ENCODE results near the gene RPS19BP1. TPM values are rescaled to one million over a fixed set of nuclear protein-coding genes. Genes with fewer than 3 reads are reported as not detected.

Gene RPS19BP1
- total RNA-seq, 1 experiment from 2014 or later: 102 TPM

DNA sequence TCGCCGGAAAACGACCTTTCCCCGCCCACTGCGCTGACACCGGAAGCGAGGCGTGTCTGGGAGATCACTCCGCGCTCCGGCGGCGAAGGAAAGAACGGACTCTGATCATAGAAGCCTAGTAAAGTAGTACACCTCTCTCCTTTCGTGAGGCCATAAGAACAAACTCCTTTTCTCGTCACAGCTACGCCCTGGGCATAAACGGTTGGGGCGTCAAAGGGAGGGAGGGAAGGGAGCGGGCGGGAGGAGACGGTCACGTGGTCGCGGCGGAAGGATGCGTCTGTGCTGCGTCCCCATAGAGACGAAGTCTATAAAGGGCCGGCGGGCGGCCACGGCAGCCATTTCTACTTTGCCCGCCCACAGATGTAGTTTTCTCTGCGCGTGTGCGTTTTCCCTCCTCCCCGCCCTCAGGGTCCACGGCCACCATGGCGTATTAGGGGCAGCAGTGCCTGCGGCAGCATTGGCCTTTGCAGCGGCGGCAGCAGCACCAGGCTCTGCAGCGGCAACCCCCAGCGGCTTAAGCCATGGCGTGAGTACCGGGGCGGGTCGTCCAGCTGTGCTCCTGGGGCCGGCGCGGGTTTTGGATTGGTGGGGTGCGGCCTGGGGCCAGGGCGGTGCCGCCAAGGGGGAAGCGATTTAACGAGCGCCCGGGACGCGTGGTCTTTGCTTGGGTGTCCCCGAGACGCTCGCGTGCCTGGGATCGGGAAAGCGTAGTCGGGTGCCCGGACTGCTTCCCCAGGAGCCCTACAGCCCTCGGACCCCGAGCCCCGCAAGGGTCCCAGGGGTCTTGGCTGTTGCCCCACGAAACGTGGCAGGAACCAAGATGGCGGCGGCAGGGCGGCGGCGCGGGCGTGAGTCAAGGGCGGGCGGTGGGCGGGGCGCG, 12.1 kb downstream of the RPS19BP1 start, which contains the start of gene ATF4 (continued):
- TF ChIP-seq ZNF423 (CRISPR knock-in tag; IDR thresholded peaks at IDR 0.05) (no peak), TP53 (CRISPR knock-in tag; IDR thresholded peaks at IDR 0.05) (peak; percentile 78), SP1 (CRISPR knock-in tag; conservative IDR thresholded peaks at IDR 0.05) (peak; percentile 94), EMX1 (CRISPR knock-in tag; IDR thresholded peaks at IDR 0.05) (peak; percentile 74; the same call in 1 of the 2 replicates), NFE2L1 (CRISPR knock-in tag; IDR thresholded peaks at IDR 0.05) (peak; percentile 77), FOXP1 (CRISPR knock-in tag; IDR thresholded peaks at IDR 0.05; ENCODE audit: borderline replicate concordance) (peak; percentile 96), NFATC4 (CRISPR knock-in tag; IDR thresholded peaks at IDR 0.05) (peak; percentile 60; the same call in 1 of the 2 replicates), ZNF138 (CRISPR knock-in tag; conservative IDR thresholded peaks at IDR 0.05) (no peak; the same call in 1 of the 2 replicates), TEAD1 (CRISPR knock-in tag; IDR thresholded peaks at IDR 0.05) (peak; percentile 82; the same call in 1 of the 2 replicates), MYBL2 (CRISPR knock-in tag; IDR thresholded peaks at IDR 0.05) (peak; percentile 35), CREM (CRISPR knock-in tag; IDR thresholded peaks at IDR 0.05) (peak; percentile 55; the same call in 1 of the 2 replicates), SMAD4 (CRISPR knock-in tag; IDR thresholded peaks at IDR 0.05) (peak; percentile 80; the same call in 1 of the 2 replicates), ZNF232 (CRISPR knock-in tag; IDR thresholded peaks at IDR 0.05) (peak; percentile 81; the same call in 1 of the 2 replicates)
- TF ChIP-seq, protein P1, sequence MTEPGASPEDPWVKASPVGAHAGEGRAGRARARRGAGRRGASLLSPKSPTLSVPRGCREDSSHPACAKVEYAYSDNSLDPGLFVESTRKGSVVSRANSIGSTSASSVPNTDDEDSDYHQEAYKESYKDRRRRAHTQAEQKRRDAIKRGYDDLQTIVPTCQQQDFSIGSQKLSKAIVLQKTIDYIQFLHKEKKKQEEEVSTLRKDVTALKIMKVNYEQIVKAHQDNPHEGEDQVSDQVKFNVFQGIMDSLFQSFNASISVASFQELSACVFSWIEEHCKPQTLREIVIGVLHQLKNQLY (CRISPR knock-in tag; IDR thresholded peaks at IDR 0.05): 0 out of 2 replicates have a peak, but pooled peaks have one; percentile 62
- TF ChIP-seq, protein P2, sequence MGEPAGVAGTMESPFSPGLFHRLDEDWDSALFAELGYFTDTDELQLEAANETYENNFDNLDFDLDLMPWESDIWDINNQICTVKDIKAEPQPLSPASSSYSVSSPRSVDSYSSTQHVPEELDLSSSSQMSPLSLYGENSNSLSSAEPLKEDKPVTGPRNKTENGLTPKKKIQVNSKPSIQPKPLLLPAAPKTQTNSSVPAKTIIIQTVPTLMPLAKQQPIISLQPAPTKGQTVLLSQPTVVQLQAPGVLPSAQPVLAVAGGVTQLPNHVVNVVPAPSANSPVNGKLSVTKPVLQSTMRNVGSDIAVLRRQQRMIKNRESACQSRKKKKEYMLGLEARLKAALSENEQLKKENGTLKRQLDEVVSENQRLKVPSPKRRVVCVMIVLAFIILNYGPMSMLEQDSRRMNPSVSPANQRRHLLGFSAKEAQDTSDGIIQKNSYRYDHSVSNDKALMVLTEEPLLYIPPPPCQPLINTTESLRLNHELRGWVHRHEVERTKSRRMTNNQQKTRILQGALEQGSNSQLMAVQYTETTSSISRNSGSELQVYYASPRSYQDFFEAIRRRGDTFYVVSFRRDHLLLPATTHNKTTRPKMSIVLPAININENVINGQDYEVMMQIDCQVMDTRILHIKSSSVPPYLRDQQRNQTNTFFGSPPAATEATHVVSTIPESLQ (CRISPR knock-in tag; IDR thresholded peaks at IDR 0.05): no peak
- TF ChIP-seq, protein P3, sequence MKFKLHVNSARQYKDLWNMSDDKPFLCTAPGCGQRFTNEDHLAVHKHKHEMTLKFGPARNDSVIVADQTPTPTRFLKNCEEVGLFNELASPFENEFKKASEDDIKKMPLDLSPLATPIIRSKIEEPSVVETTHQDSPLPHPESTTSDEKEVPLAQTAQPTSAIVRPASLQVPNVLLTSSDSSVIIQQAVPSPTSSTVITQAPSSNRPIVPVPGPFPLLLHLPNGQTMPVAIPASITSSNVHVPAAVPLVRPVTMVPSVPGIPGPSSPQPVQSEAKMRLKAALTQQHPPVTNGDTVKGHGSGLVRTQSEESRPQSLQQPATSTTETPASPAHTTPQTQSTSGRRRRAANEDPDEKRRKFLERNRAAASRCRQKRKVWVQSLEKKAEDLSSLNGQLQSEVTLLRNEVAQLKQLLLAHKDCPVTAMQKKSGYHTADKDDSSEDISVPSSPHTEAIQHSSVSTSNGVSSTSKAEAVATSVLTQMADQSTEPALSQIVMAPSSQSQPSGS (CRISPR knock-in tag; IDR thresholded peaks at IDR 0.05; ENCODE audit: borderline replicate concordance, low read depth): no peak
- TF ChIP-seq, protein P4, sequence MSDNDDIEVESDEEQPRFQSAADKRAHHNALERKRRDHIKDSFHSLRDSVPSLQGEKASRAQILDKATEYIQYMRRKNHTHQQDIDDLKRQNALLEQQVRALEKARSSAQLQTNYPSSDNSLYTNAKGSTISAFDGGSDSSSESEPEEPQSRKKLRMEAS (CRISPR knock-in tag; IDR thresholded peaks at IDR 0.05): peak; percentile 85
- TF ChIP-seq, protein P5, sequence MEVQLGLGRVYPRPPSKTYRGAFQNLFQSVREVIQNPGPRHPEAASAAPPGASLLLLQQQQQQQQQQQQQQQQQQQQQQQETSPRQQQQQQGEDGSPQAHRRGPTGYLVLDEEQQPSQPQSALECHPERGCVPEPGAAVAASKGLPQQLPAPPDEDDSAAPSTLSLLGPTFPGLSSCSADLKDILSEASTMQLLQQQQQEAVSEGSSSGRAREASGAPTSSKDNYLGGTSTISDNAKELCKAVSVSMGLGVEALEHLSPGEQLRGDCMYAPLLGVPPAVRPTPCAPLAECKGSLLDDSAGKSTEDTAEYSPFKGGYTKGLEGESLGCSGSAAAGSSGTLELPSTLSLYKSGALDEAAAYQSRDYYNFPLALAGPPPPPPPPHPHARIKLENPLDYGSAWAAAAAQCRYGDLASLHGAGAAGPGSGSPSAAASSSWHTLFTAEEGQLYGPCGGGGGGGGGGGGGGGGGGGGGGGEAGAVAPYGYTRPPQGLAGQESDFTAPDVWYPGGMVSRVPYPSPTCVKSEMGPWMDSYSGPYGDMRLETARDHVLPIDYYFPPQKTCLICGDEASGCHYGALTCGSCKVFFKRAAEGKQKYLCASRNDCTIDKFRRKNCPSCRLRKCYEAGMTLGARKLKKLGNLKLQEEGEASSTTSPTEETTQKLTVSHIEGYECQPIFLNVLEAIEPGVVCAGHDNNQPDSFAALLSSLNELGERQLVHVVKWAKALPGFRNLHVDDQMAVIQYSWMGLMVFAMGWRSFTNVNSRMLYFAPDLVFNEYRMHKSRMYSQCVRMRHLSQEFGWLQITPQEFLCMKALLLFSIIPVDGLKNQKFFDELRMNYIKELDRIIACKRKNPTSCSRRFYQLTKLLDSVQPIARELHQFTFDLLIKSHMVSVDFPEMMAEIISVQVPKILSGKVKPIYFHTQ (CRISPR knock-in tag; IDR thresholded peaks at IDR 0.05): peak; percentile 62; the same call in 1 of the 2 replicates
- TF ChIP-seq, protein P6, sequence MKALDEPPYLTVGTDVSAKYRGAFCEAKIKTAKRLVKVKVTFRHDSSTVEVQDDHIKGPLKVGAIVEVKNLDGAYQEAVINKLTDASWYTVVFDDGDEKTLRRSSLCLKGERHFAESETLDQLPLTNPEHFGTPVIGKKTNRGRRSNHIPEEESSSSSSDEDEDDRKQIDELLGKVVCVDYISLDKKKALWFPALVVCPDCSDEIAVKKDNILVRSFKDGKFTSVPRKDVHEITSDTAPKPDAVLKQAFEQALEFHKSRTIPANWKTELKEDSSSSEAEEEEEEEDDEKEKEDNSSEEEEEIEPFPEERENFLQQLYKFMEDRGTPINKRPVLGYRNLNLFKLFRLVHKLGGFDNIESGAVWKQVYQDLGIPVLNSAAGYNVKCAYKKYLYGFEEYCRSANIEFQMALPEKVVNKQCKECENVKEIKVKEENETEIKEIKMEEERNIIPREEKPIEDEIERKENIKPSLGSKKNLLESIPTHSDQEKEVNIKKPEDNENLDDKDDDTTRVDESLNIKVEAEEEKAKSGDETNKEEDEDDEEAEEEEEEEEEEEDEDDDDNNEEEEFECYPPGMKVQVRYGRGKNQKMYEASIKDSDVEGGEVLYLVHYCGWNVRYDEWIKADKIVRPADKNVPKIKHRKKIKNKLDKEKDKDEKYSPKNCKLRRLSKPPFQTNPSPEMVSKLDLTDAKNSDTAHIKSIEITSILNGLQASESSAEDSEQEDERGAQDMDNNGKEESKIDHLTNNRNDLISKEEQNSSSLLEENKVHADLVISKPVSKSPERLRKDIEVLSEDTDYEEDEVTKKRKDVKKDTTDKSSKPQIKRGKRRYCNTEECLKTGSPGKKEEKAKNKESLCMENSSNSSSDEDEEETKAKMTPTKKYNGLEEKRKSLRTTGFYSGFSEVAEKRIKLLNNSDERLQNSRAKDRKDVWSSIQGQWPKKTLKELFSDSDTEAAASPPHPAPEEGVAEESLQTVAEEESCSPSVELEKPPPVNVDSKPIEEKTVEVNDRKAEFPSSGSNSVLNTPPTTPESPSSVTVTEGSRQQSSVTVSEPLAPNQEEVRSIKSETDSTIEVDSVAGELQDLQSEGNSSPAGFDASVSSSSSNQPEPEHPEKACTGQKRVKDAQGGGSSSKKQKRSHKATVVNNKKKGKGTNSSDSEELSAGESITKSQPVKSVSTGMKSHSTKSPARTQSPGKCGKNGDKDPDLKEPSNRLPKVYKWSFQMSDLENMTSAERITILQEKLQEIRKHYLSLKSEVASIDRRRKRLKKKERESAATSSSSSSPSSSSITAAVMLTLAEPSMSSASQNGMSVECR (CRISPR knock-in tag; IDR thresholded peaks at IDR 0.05; ENCODE audit: borderline replicate concordance): peak; percentile 96
- TF ChIP-seq, protein P7, sequence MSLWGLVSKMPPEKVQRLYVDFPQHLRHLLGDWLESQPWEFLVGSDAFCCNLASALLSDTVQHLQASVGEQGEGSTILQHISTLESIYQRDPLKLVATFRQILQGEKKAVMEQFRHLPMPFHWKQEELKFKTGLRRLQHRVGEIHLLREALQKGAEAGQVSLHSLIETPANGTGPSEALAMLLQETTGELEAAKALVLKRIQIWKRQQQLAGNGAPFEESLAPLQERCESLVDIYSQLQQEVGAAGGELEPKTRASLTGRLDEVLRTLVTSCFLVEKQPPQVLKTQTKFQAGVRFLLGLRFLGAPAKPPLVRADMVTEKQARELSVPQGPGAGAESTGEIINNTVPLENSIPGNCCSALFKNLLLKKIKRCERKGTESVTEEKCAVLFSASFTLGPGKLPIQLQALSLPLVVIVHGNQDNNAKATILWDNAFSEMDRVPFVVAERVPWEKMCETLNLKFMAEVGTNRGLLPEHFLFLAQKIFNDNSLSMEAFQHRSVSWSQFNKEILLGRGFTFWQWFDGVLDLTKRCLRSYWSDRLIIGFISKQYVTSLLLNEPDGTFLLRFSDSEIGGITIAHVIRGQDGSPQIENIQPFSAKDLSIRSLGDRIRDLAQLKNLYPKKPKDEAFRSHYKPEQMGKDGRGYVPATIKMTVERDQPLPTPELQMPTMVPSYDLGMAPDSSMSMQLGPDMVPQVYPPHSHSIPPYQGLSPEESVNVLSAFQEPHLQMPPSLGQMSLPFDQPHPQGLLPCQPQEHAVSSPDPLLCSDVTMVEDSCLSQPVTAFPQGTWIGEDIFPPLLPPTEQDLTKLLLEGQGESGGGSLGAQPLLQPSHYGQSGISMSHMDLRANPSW (CRISPR knock-in tag; conservative IDR thresholded peaks at IDR 0.05; ENCODE audit: low read depth): no peak
- TF ChIP-seq, protein P8, sequence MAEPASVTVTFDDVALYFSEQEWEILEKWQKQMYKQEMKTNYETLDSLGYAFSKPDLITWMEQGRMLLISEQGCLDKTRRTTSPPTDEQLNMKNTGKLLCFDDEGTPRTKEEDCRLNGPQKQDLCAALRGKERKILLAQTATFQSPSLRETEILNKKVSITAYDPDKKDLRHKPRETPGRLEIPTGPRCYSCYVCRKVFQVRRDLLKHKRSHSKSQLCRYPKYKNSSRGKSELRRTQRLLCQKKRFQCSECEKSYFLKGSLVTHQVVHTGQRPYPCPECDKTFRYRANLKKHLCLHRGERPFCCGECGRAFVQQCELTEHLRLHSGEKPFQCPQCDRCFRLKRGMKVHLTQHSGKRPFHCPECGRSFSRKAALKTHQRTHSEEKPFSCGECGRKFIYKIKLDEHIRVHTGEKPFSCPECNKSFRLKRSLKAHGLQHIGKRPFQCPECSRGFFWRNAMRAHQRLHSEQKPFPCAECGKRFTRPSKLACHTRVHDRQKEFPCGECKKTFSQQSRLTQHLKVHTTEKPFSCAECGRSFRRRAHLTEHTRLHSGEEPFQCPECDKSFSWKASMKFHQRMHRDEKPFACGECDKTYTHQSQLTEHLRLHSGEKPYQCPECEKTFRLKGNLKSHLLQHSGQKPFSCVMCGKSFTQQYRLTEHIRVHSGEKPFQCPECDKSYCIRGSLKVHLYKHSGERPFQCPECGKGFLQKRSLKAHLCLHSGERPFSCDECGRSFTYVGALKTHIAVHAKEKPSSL (CRISPR knock-in tag; conservative IDR thresholded peaks at IDR 0.05): 0 out of 2 replicates have a peak, but pooled peaks have one; percentile 75

Data from WTC11 (cell line).